ENCODE measurements around the gene NPW. TPM values are rescaled to one million over a fixed set of nuclear protein-coding genes. Genes with fewer than 3 reads are reported as not detected.

The NPW gene
- 8.5 TPM for polyA plus RNA-seq (2013)

- Histone ChIP-seq H3K4me3 (ENCODE audit: control insufficient read depth in 1 of 7, extremely low read depth in 1 of 7, insufficient read depth in 4 of 7, low read depth in 2 of 7, low read length in 6 of 7) (peak within 1 kb of the TSS in 5 of 7 experiments; percentile 0 to 54 (median 36)), H3K27me3 (replicated peaks in 2 of 5; ENCODE audit: control insufficient read depth in 4 of 5, insufficient read depth in 5 of 5, low read length in 4 of 5) (peaks cover 0 to 29% (median 7%) of the 10 kb centered on the region in 5 experiments), H3K27ac (ENCODE audit: insufficient read depth in 1 of 2, low read depth in 1 of 2, low read length in 2 of 2, poor library complexity in 1 of 2, severe bottlenecking in 2 of 2) (no peak within 1 kb of the TSS), H3K9me3 (ENCODE audit: control extremely low read depth in 1 of 5, control insufficient read depth in 4 of 5, insufficient read depth in 2 of 5, low read depth in 1 of 5, low read length in 4 of 5) (no peaks in the 10 kb centered on the region), H3K36me3 (ENCODE audit: control insufficient read depth in 4 of 4, insufficient read depth in 4 of 4, low read length in 3 of 4) (no peaks in the 10 kb centered on the region), H3K4me1 (ENCODE audit: control extremely low read depth in 1 of 4, control insufficient read depth in 4 of 4, insufficient read depth in 4 of 4, low read length in 3 of 4) (peaks cover 0 to 37% (median 31%) of the 10 kb centered on the region in 4 experiments)
- DNase-seq = peak in 2 of 3 donors; percentile 69 to 71
- 1% methylated on average over 26 of the region's 33 CpGs for WGBS (ENCODE audit: insufficient coverage)
- ChIA-PET POLR2A (no interaction called here), CTCF (interaction anchor here (1.2 to 2.7 kb wide), 6 partner anchors 12 to 128 kb away, joined by 4 to 16 read pairs (median 6); partner anchors contain the start of genes NTHL1 and TSC2)
These were observed at the start of gene NPW for GRCh38 chr16:2019518-2019920. Gene NPW (plus strand): TSS chr16:2019785.

- ChIA-PET POLR2A (interaction anchor here (0.8 to 1.2 kb wide), 6 partner anchors 8 to 663 kb away, joined by 3 to 5 read pairs (median 3); partner anchors contain the start of genes GFER and NDUFB10), CTCF (interaction anchor here (0.9 to 1.5 kb wide), 4 partner anchors 9 to 109 kb away, joined by 3 to 5 read pairs (median 3); partner anchors contain the start of gene NOXO1)
- peak within 1 kb of the TSS; percentile 75 to 94 (median 85) for H3K4me3 ChIP-seq (ENCODE audit: control insufficient read depth in 1 of 7, extremely low read depth in 1 of 7, insufficient read depth in 4 of 7, low read depth in 2 of 7, low read length in 6 of 7)
- peaks cover 0 to 24% (median 19%) of the 10 kb centered on the region in 4 experiments for H3K4me1 ChIP-seq (ENCODE audit: control extremely low read depth in 1 of 4, control insufficient read depth in 4 of 4, insufficient read depth in 4 of 4, low read length in 3 of 4)
- H3K9me3 ChIP-seq (ENCODE audit: control extremely low read depth in 1 of 5, control insufficient read depth in 4 of 5, insufficient read depth in 2 of 5, low read depth in 1 of 5, low read length in 4 of 5) = no peaks in the 10 kb centered on the region
- WGBS (ENCODE audit: insufficient coverage) = under 1% methylated on average over 78 of the region's 78 CpGs
- no peaks in the 10 kb centered on the region for H3K27me3 ChIP-seq (replicated peaks in 2 of 5; ENCODE audit: control insufficient read depth in 4 of 5, insufficient read depth in 5 of 5, low read length in 4 of 5)
- peak within 1 kb of the TSS; percentile 66 to 91 for H3K27ac ChIP-seq (ENCODE audit: insufficient read depth in 1 of 2, low read depth in 1 of 2, low read length in 2 of 2, poor library complexity in 1 of 2, severe bottlenecking in 2 of 2)
- peak; percentile 97 to 99 (median 99) for DNase-seq
- peaks cover 2 to 28% (median 23%) of the 10 kb centered on the region in 4 experiments for H3K36me3 ChIP-seq (ENCODE audit: control insufficient read depth in 4 of 4, insufficient read depth in 4 of 4, low read length in 3 of 4)
These were observed 47.6 kb upstream of the NPW start, which contains the start of gene TBL3 for GRCh38 chr16:1971796-1972489. Gene TBL3 (plus strand): TSS chr16:1972053. CDS start chr16:1972165, 112 bp downstream.

GRCh38 chr16:1972490-1972877 lies 47.1 kb upstream of the NPW start:
- Histone ChIP-seq H3K4me1 (ENCODE audit: control extremely low read depth in 1 of 4, control insufficient read depth in 4 of 4, insufficient read depth in 4 of 4, low read length in 3 of 4) (peaks cover 0 to 24% (median 19%) of the 10 kb centered on the region in 4 experiments), H3K4me3 (ENCODE audit: control insufficient read depth in 1 of 7, extremely low read depth in 1 of 7, insufficient read depth in 4 of 7, low read depth in 2 of 7, low read length in 6 of 7) (peak overlapping the region; percentile 75 to 94 (median 85)), H3K27me3 (replicated peaks in 2 of 5; ENCODE audit: control insufficient read depth in 4 of 5, insufficient read depth in 5 of 5, low read length in 4 of 5) (peaks cover 0 to 2% (median 0%) of the 10 kb centered on the region in 5 experiments), H3K27ac (ENCODE audit: insufficient read depth in 1 of 2, low read depth in 1 of 2, low read length in 2 of 2, poor library complexity in 1 of 2, severe bottlenecking in 2 of 2) (peak overlapping the region in 1 of 2 experiments; percentile 91), H3K9me3 (ENCODE audit: control extremely low read depth in 1 of 5, control insufficient read depth in 4 of 5, insufficient read depth in 2 of 5, low read depth in 1 of 5, low read length in 4 of 5) (no peaks in the 10 kb centered on the region), H3K36me3 (ENCODE audit: control insufficient read depth in 4 of 4, insufficient read depth in 4 of 4, low read length in 3 of 4) (peaks cover 2 to 34% (median 27%) of the 10 kb centered on the region in 4 experiments)
- DNase-seq = no peak
- CTCF ChIA-PET = no interaction called here
- POLR2A ChIA-PET = interaction anchor here (1.2 kb wide), 1 partner anchor 12 kb away, joined by 5 read pairs; no protein-coding TSS in a partner anchor
- 4% methylated on average over 21 of the region's 22 CpGs for WGBS (ENCODE audit: insufficient coverage)

GRCh38 chr16:1973461-1974156 lies 46.0 kb upstream of the NPW start:
- WGBS (ENCODE audit: insufficient coverage) = 99% methylated on average over 15 of the region's 16 CpGs
- CTCF ChIA-PET = no interaction called here
- Histone ChIP-seq H3K9me3 (ENCODE audit: control extremely low read depth in 1 of 5, control insufficient read depth in 4 of 5, insufficient read depth in 2 of 5, low read depth in 1 of 5, low read length in 4 of 5) (peaks cover 0 to 3% (median 0%) of the 10 kb centered on the region in 5 experiments), H3K4me1 (ENCODE audit: control extremely low read depth in 1 of 4, control insufficient read depth in 4 of 4, insufficient read depth in 4 of 4, low read length in 3 of 4) (peaks cover 0 to 24% (median 19%) of the 10 kb centered on the region in 4 experiments), H3K36me3 (ENCODE audit: control insufficient read depth in 4 of 4, insufficient read depth in 4 of 4, low read length in 3 of 4) (peaks cover 2 to 45% (median 35%) of the 10 kb centered on the region in 4 experiments), H3K4me3 (ENCODE audit: control insufficient read depth in 1 of 7, extremely low read depth in 1 of 7, insufficient read depth in 4 of 7, low read depth in 2 of 7, low read length in 6 of 7) (no peak overlapping the region), H3K27ac (ENCODE audit: insufficient read depth in 1 of 2, low read depth in 1 of 2, low read length in 2 of 2, poor library complexity in 1 of 2, severe bottlenecking in 2 of 2) (no peak overlapping the region), H3K27me3 (replicated peaks in 2 of 5; ENCODE audit: control insufficient read depth in 4 of 5, insufficient read depth in 5 of 5, low read length in 4 of 5) (peaks cover 0 to 13% (median 3%) of the 10 kb centered on the region in 5 experiments)
- POLR2A ChIA-PET = interaction anchor here (0.6 kb wide), 1 partner anchor 241 kb away, joined by 3 read pairs; the partner anchor contains the start of gene PGP
- DNase-seq = no peak

GRCh38 chr16:1974157-1975070 lies 45.2 kb upstream of the NPW start:
- peaks cover 0 to 21% (median 3%) of the 10 kb centered on the region in 5 experiments for H3K27me3 ChIP-seq (replicated peaks in 2 of 5; ENCODE audit: control insufficient read depth in 4 of 5, insufficient read depth in 5 of 5, low read length in 4 of 5)
- H3K4me1 ChIP-seq (ENCODE audit: control extremely low read depth in 1 of 4, control insufficient read depth in 4 of 4, insufficient read depth in 4 of 4, low read length in 3 of 4) = peaks cover 0 to 24% (median 22%) of the 10 kb centered on the region in 4 experiments
- WGBS (ENCODE audit: insufficient coverage) = 99% methylated on average over 30 of the region's 42 CpGs
- H3K36me3 ChIP-seq (ENCODE audit: control insufficient read depth in 4 of 4, insufficient read depth in 4 of 4, low read length in 3 of 4) = peaks cover 2 to 49% (median 37%) of the 10 kb centered on the region in 4 experiments
- ChIA-PET CTCF (no interaction called here), POLR2A (interaction anchor here (1.4 kb wide), 1 partner anchor 10 kb away, joined by 6 read pairs; the partner anchor contains the start of gene RPS2)
- H3K4me3 ChIP-seq (ENCODE audit: control insufficient read depth in 1 of 7, extremely low read depth in 1 of 7, insufficient read depth in 4 of 7, low read depth in 2 of 7, low read length in 6 of 7) = no peak overlapping the region
- H3K9me3 ChIP-seq (ENCODE audit: control extremely low read depth in 1 of 5, control insufficient read depth in 4 of 5, insufficient read depth in 2 of 5, low read depth in 1 of 5, low read length in 4 of 5) = peaks cover 0 to 3% (median 0%) of the 10 kb centered on the region in 5 experiments
- DNase-seq = no peak
- no peak overlapping the region for H3K27ac ChIP-seq (ENCODE audit: insufficient read depth in 1 of 2, low read depth in 1 of 2, low read length in 2 of 2, poor library complexity in 1 of 2, severe bottlenecking in 2 of 2)

All from common myeloid progenitor, CD34-positive (primary cell).